GM23248 (cell line): ENCODE results near the gene OR56A4.

Experiments used
- EZH2 ChIP-seq: fragments of 200-600 bp; sonication (generic); IDR thresholded peaks from 2 replicates; pipeline ENCODE4 v1.6.1; 2018; ENCODE audit warnings: antibody characterized with exemption, mild to moderate bottlenecking; ENCODE audit not compliant: insufficient read depth, poor library complexity, severe bottlenecking
- EZH2phosphoT487 ChIP-seq: fragments of 200-600 bp; sonication (generic); IDR thresholded peaks from 2 replicates; pipeline ENCODE4 v1.6.1; 2018; ENCODE audit warnings: antibody characterized with exemption, moderate library complexity, mild to moderate bottlenecking, low read depth; ENCODE audit not compliant: insufficient read depth

DNA sequence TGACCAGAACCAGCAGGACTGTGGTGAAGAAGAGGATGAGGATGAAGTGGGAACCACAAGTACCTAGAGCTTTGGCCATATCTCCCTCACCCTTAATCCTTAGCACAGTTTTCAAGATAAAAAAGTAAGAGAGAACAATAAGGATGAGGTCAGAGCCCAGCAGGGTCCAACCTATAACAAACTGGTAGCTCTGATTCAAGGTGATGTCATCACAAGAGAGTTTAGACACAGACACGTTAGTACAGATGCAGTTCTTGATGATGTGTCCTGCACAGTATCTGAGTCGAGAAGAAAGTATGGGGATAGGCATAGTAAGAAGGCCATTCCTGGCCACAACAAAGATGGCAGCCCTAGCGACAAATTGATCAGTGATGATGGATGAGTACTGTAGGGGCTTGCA is 39.0 kb downstream of the OR56A4 start:
- TF ChIP-seq EZH2 (no peak), EZH2phosphoT487 (no peak)
